GM23248 (cell line): ENCODE results near the gene SYF2.

ENCODE experiments used
- EZH2 ChIP-seq: fragments of 200-600 bp; sonication (generic); IDR thresholded peaks from 2 replicates; pipeline ENCODE4 v1.6.1; 2018; ENCODE audit warnings: antibody characterized with exemption, mild to moderate bottlenecking; ENCODE audit not compliant: insufficient read depth, poor library complexity, severe bottlenecking
- EZH2phosphoT487 ChIP-seq: fragments of 200-600 bp; sonication (generic); IDR thresholded peaks from 2 replicates; pipeline ENCODE4 v1.6.1; 2018; ENCODE audit warnings: antibody characterized with exemption, moderate library complexity, mild to moderate bottlenecking, low read depth; ENCODE audit not compliant: insufficient read depth

GRCh38 chr1:25205786-25206185 lies 26.5 kb downstream of the SYF2 start:
- TF ChIP-seq EZH2 = no peak
- no peak for TF ChIP-seq EZH2phosphoT487
